WTC11 (cell line): ENCODE results near the gene AAGAB.

Source experiments
- ARID4B ChIP-seq: sonication (generic); formaldehyde crosslinking; IDR thresholded peaks from 2 replicates; pipeline ENCODE4 v1.8.0; 2023; ENCODE audit warnings: missing genetic modification reagents, mild to moderate bottlenecking, borderline replicate concordance
- ATF3 ChIP-seq: sonication (generic); formaldehyde crosslinking; conservative IDR thresholded peaks from 2 replicates; pipeline ENCODE4 v1.8.1; 2022; ENCODE audit warnings: mild to moderate bottlenecking, missing genetic modification reagents
- CTCF ChIP-seq: fragments of 200-600 bp; IDR thresholded peaks from 2 replicates; pipeline ENCODE4 v1.8.0; 2022; ENCODE audit warnings: antibody characterized with exemption
- E2F1 ChIP-seq: sonication (generic); formaldehyde crosslinking; IDR thresholded peaks from 2 replicates; pipeline ENCODE4 v1.8.0; 2022; ENCODE audit warnings: mild to moderate bottlenecking, missing genetic modification reagents
- ELF4 ChIP-seq: sonication (generic); formaldehyde crosslinking; IDR thresholded peaks from 2 replicates; pipeline ENCODE4 v1.8.1; 2022; ENCODE audit warnings: low read depth, mild to moderate bottlenecking, moderate library complexity, missing genetic modification reagents
- HMGXB4 ChIP-seq: sonication (generic); formaldehyde crosslinking; IDR thresholded peaks from 2 replicates; pipeline ENCODE4 v1.8.1; 2023; ENCODE audit warnings: mild to moderate bottlenecking, moderate library complexity, missing genetic modification reagents
- JUN ChIP-seq: sonication (generic); formaldehyde crosslinking; IDR thresholded peaks from 2 replicates; pipeline ENCODE4 v1.8.0; 2023; ENCODE audit warnings: mild to moderate bottlenecking, missing genetic modification reagents
- KAT7 ChIP-seq: sonication (generic); formaldehyde crosslinking; IDR thresholded peaks from 2 replicates; pipeline ENCODE4 v1.8.1; 2023; ENCODE audit warnings: missing genetic modification reagents, mild to moderate bottlenecking, borderline replicate concordance
- SMAD3 ChIP-seq: sonication (generic); formaldehyde crosslinking; IDR thresholded peaks from 2 replicates; pipeline ENCODE4 v1.8.0; 2022; ENCODE audit warnings: missing genetic modification reagents, mild to moderate bottlenecking, borderline replicate concordance
- ZNF671 ChIP-seq: fragments of 250-450 bp; sonication (Bioruptor Pico); IDR thresholded peaks from 2 replicates; pipeline ENCODE4 v1.8.0; 2021; ENCODE audit warnings: mild to moderate bottlenecking
- ZSCAN18 ChIP-seq: fragments of 250-450 bp; sonication (Bioruptor Pico); IDR thresholded peaks from 2 replicates; pipeline ENCODE4 v2.1.2; 2022; ENCODE audit warnings: mild to moderate bottlenecking, moderate library complexity

GRCh38 chr15:67164401-67164791 is 90.1 kb downstream of the AAGAB start:
- TF ChIP-seq JUN (CRISPR knock-in tag) (no peak), ZSCAN18 (CRISPR knock-in tag) (no peak), CTCF (no peak), ELF4 (CRISPR knock-in tag) (no peak), ZNF671 (no peak), ARID4B (CRISPR knock-in tag) (no peak), E2F1 (CRISPR knock-in tag) (no peak), SMAD3 (no peak), HMGXB4 (no peak), ATF3 (CRISPR knock-in tag) (no peak), KAT7 (CRISPR knock-in tag) (no peak)
